Bronchial epithelial cell (primary cell): ENCODE measurements around the gene TADA2A. TPM values are rescaled to one million over a fixed set of nuclear protein-coding genes. Genes with fewer than 3 reads are reported as not detected.

Experiments
- DNase-seq: peaks from one replicate; pipeline ENCODE4 v3.0.0-alpha.2; 2010; ENCODE audit warnings: low read depth
- FAIRE-seq: peaks from 2 replicates; lab custom pipeline; 2011; peaks lifted over from hg19 to GRCh38; lab: Jason Lieb, UNC
- H3K27me3 ChIP-seq: 2 replicates; pipeline ENCODE4 v1.5.1; 2011; ENCODE audit warnings: low read length; ENCODE audit not compliant: control insufficient read depth, insufficient read depth
- H3K36me3 ChIP-seq: 2 replicates; pipeline ENCODE4 v1.5.1; 2011; ENCODE audit warnings: low read length; ENCODE audit not compliant: control insufficient read depth, insufficient read depth
- H3K4me3 ChIP-seq: 2 replicates; pipeline ENCODE4 v1.5.1; 2011; ENCODE audit warnings: mild to moderate bottlenecking, low read depth, low read length, control low read depth
- CTCF ChIP-seq: IDR thresholded peaks from 2 replicates; pipeline ENCODE4 v1.5.1; 2011; ENCODE audit warnings: mild to moderate bottlenecking, moderate library complexity, low read length, control low read depth, inconsistent platforms; ENCODE audit not compliant: insufficient read depth, severe bottlenecking
- total RNA-seq: library from RNA; depleted of rRNA; stranded (reverse); fragments of >200 nt; gene quantifications from 2 replicates; pipeline ENCODE4 v1.2.1, GENCODE V29; 2014

TADA2A gene
- total RNA-seq, 1 donor from 2014 or later: 15.8 TPM

DNA sequence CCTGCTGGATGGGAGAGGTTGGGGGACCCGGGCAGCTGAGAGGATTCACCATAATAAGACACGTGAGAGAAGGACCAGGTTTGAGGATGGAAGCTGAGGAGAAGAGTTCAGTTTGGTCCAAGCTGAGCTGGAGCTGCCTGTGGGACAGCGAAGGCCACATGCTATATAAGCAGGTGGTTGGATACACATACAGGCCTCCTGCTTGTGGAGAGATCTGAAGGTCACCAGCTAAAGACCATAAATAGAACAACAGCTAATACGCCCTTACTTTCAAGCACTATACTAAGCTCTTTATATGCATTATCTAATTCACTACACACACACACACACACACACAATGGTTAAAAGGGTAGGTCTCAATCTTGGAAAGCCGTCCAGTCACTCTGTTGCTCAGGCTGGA, 115.1 kb downstream of the TADA2A start:
- Histone ChIP-seq H3K36me3 (peaks cover 4% of the 10 kb centered on the region), H3K27me3 (no peaks in the 10 kb centered on the region), H3K4me3 (no peak overlapping the region)
- DNase-seq (no peak), FAIRE-seq (no peak)
- no peak for TF ChIP-seq CTCF

- Histone ChIP-seq H3K36me3 (peaks cover 4% of the 10 kb centered on the region), H3K4me3 (no peak overlapping the region), H3K27me3 (no peaks in the 10 kb centered on the region)
- no peak for TF ChIP-seq CTCF
- no peak for DNase-seq
- no peak for FAIRE-seq
Observed at GRCh38 chr17:37523715-37524219, 117.1 kb downstream of the TADA2A start.

GRCh38 chr17:37527249-37527851, 120.7 kb downstream of the TADA2A start:
- peak; percentile 73 for TF ChIP-seq CTCF
- peak; percentile 74 for DNase-seq
- FAIRE-seq: no peak
- Histone ChIP-seq H3K27me3 (no peaks in the 10 kb centered on the region), H3K36me3 (peaks cover 6% of the 10 kb centered on the region), H3K4me3 (no peak overlapping the region)

Other genes with a start within 250 kb of the TADA2A start
- gene C17orf78, start 30.9 kb upstream of the TADA2A start, total RNA-seq: not detected in 2 replicates
- gene ACACA, start 50 bp upstream of the TADA2A start, total RNA-seq: 44.8 and 59.5 TPM in 2 replicates
- 68.4 and 79.6 TPM in 2 replicates for gene DUSP14, start 83.0 kb downstream of the TADA2A start, total RNA-seq
- gene SYNRG, start 202.5 kb downstream of the TADA2A start, total RNA-seq: 4.7 and 6.7 TPM in 2 replicates
- gene DDX52, start 236.6 kb downstream of the TADA2A start, total RNA-seq: 14.5 and 19.3 TPM in 2 replicates